Measurements from ENCODE around the gene PTPN21. TPM values are rescaled to one million over a fixed set of nuclear protein-coding genes. Genes with fewer than 3 reads are reported as not detected.
"Not testable (repeated sequence)": the region's sequence is repeated elsewhere in the genome, so short reads cannot be mapped to it uniquely, and the experiment has no call there.

The PTPN21 gene
- total RNA-seq, 1 donor from 2014 or later = 70.6 TPM

- Histone ChIP-seq H3K36me3 (peaks cover 11% of the 10 kb centered on the region), H3K4me3 (no peak overlapping the region), H3K27ac (no peak overlapping the region), H3K27me3 (no peaks in the 10 kb centered on the region), H3K9me3 (no peaks in the 10 kb centered on the region), H3K4me1 (no peaks in the 10 kb centered on the region)
- ATAC-seq = peak; percentile 93
- intact Hi-C loops (cut with DNase I) = no loop called here
- TF ChIP-seq CTCF (IDR thresholded peaks at IDR 0.05) = no peak
- DNase-seq = no peak
These were observed 19.7 kb downstream of the PTPN21 start for GRCh38 chr14:88535149-88535548.

- no peaks in the 10 kb centered on the region for H3K9me3 ChIP-seq
- no peak for TF ChIP-seq CTCF (IDR thresholded peaks at IDR 0.05)
- ATAC-seq (no peak), DNase-seq (no peak)
- no peaks in the 10 kb centered on the region for H3K4me1 ChIP-seq
- peaks cover 11% of the 10 kb centered on the region for H3K36me3 ChIP-seq
- no peak overlapping the region for H3K4me3 ChIP-seq
- no peaks in the 10 kb centered on the region for H3K27me3 ChIP-seq
- no peak overlapping the region for H3K27ac ChIP-seq
- intact Hi-C loops (cut with DNase I) = no loop called here
These were observed 21.7 kb downstream of the PTPN21 start for GRCh38 chr14:88533064-88533602.

- H3K27me3 ChIP-seq; H3K4me1 ChIP-seq; intact Hi-C loops (cut with DNase I); H3K9me3 ChIP-seq; ATAC-seq; H3K4me3 ChIP-seq; H3K36me3 ChIP-seq; DNase-seq; H3K27ac ChIP-seq: not testable (repeated sequence)
These were observed 24.9 kb downstream of the PTPN21 start for GRCh38 chr14:88529889-88530288.

- DNase-seq = no peak
- intact Hi-C loops (cut with DNase I) = no loop called here
- H3K9me3 ChIP-seq = no peaks in the 10 kb centered on the region
- peak; percentile 66 for ATAC-seq
- no peak for TF ChIP-seq CTCF (IDR thresholded peaks at IDR 0.05)
- H3K27ac ChIP-seq = no peak overlapping the region
- H3K27me3 ChIP-seq = no peaks in the 10 kb centered on the region
- H3K4me3 ChIP-seq = no peak overlapping the region
- no peaks in the 10 kb centered on the region for H3K36me3 ChIP-seq
- no peaks in the 10 kb centered on the region for H3K4me1 ChIP-seq
These were observed 32.4 kb downstream of the PTPN21 start for GRCh38 chr14:88522393-88522792.

GRCh38 chr14:88521818-88522217 lies 33.0 kb downstream of the PTPN21 start:
- no peak overlapping the region for H3K27ac ChIP-seq
- H3K36me3 ChIP-seq = no peaks in the 10 kb centered on the region
- intact Hi-C loops (cut with DNase I) = no loop called here
- DNase-seq (no peak), ATAC-seq (no peak)
- no peak overlapping the region for H3K4me3 ChIP-seq
- H3K27me3 ChIP-seq = no peaks in the 10 kb centered on the region
- TF ChIP-seq CTCF (IDR thresholded peaks at IDR 0.05) = no peak
- H3K4me1 ChIP-seq = no peaks in the 10 kb centered on the region
- H3K9me3 ChIP-seq = no peaks in the 10 kb centered on the region

- ATAC-seq (peak; percentile 65), DNase-seq (no peak)
- Histone ChIP-seq H3K4me1 (no peaks in the 10 kb centered on the region), H3K27ac (no peak overlapping the region), H3K36me3 (peaks cover 3% of the 10 kb centered on the region), H3K9me3 (no peaks in the 10 kb centered on the region), H3K27me3 (no peaks in the 10 kb centered on the region), H3K4me3 (no peak overlapping the region)
- TF ChIP-seq CTCF (IDR thresholded peaks at IDR 0.05) = no peak
- intact Hi-C loops (cut with DNase I) = no loop called here
These were observed 34.9 kb downstream of the PTPN21 start for GRCh38 chr14:88519907-88520306.

Measured in upper lobe of right lung (tissue), 1 donor.